TTC549 (cell line): ENCODE measurements around the gene EVC.
"Not testable (repeated sequence)": the region's sequence is repeated elsewhere in the genome, so short reads cannot be mapped to it uniquely, and the experiment has no call there.

Source experiments
- FAIRE-seq: peaks from 2 replicates; lab custom pipeline; 2012; peaks lifted over from hg19 to GRCh38; lab: Jason Lieb, UNC

EVC gene

GRCh38 chr4:5708449-5709206, 2.4 kb upstream of the EVC start, which contains the start of gene EVC2:
Gene EVC2, minus strand, starts transcription at chr4:5708559. Its CDS starts 46 bp downstream, at chr4:5708513.
- FAIRE-seq = no peak

- FAIRE-seq = no peak
Measured at GRCh38 chr4:5709207-5709575, 1.8 kb upstream of the EVC start.

GRCh38 chr4:5710065-5710960, 688 bp upstream of the EVC start:
- FAIRE-seq = no peak

- no peak for FAIRE-seq
Measured at GRCh38 chr4:5711479-5712184, 631 bp downstream of the EVC start.

- no peak for FAIRE-seq
Measured at GRCh38 chr4:5712517-5712916, 1.5 kb downstream of the EVC start.

- FAIRE-seq = no peak
Measured at GRCh38 chr4:5712931-5713330, 1.9 kb downstream of the EVC start.

- FAIRE-seq = no peak
Measured at GRCh38 chr4:5713861-5714260, 2.9 kb downstream of the EVC start.

GRCh38 chr4:5715357-5715756, 4.4 kb downstream of the EVC start:
- no peak for FAIRE-seq

- FAIRE-seq = no peak
Measured at GRCh38 chr4:5716391-5716790, 5.4 kb downstream of the EVC start.

- FAIRE-seq = no peak
Measured at GRCh38 chr4:5717449-5718158, 6.6 kb downstream of the EVC start.

- FAIRE-seq = no peak
Measured at GRCh38 chr4:5718411-5718810, 7.4 kb downstream of the EVC start.

- no peak for FAIRE-seq
Measured at GRCh38 chr4:5719350-5720055, 8.5 kb downstream of the EVC start.

GRCh38 chr4:5720157-5720850, 9.3 kb downstream of the EVC start:
- no peak for FAIRE-seq

- FAIRE-seq = no peak
Measured at GRCh38 chr4:5720980-5721379, 10.0 kb downstream of the EVC start.

GRCh38 chr4:5721923-5722322, 10.9 kb downstream of the EVC start:
- no peak for FAIRE-seq

- FAIRE-seq = no peak
Measured at GRCh38 chr4:5722328-5722727, 11.3 kb downstream of the EVC start.

- FAIRE-seq = no peak
Measured at GRCh38 chr4:5724377-5724776, 13.4 kb downstream of the EVC start.

GRCh38 chr4:5728412-5728811, 17.4 kb downstream of the EVC start:
- not testable (repeated sequence) for FAIRE-seq

GRCh38 chr4:5730436-5730835, 19.4 kb downstream of the EVC start:
- no peak for FAIRE-seq

GRCh38 chr4:5730993-5731990, 20.3 kb downstream of the EVC start:
- no peak for FAIRE-seq
